GM18502 (cell line): ENCODE results near the gene ALG8.
"Not testable (repeated sequence)": the region's sequence is repeated elsewhere in the genome, so short reads cannot be mapped to it uniquely, and the experiment has no call there.

Experiments used
- ATAC-seq: cut with Tn5 transposase; IDR thresholded peaks from one replicate; pipeline ENCODE4 v1.9.1; 2021; ENCODE audit warnings: mild to moderate bottlenecking; ENCODE audit not compliant: unreplicated experiment, poor library complexity

ALG8 gene

DNA sequence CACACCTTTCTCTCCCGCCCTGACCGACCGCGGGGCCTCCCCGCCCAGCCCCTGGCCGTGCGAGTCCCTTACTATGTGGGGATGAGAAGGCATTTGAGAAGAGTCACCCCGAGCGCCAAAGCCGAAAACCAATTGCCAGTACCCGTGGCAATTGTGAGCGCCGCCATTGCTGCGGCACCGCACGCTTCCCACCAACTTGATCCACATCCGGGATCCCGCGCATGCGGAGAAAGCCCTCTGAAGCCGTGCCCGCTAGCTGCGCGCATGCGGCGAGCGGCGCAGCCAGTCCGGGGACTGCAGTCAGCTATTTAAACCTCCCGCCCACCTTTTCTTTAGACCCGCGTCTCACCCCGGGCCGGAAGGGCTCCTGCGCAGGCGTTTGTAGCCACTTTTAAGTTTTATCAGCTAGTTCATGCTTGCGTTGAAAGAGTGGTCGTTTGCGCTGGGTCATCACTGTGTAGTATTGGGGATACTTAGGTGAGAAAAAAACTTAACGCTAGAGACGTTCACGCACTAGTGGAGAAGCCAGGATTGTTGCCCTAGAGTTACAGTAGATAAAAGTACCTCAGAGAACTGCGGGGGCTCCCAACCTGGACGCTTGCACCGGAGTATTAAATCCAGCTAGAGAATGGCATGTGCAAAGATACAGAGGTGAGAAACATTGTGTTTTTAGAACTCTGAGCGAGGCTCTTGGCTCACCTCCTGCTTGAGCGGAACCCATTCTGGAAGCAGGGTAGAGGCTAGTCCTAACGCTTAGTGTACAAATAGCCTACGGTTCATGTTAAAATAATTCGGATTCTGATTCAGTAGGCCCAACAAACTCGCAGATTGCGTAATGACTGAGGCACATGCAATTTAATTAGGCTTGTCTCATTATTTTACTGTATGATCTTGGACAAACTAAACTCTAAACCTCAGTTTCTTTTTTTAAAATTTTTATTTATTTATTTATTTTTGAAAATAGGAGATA lies at the start of gene ALG8:
Gene ALG8 (minus strand): TSS at position 205 of the 970 bp plus-strand sequence. CDS start 38 bp downstream, at position 167.
- ATAC-seq, result peak; percentile 93

DNA sequence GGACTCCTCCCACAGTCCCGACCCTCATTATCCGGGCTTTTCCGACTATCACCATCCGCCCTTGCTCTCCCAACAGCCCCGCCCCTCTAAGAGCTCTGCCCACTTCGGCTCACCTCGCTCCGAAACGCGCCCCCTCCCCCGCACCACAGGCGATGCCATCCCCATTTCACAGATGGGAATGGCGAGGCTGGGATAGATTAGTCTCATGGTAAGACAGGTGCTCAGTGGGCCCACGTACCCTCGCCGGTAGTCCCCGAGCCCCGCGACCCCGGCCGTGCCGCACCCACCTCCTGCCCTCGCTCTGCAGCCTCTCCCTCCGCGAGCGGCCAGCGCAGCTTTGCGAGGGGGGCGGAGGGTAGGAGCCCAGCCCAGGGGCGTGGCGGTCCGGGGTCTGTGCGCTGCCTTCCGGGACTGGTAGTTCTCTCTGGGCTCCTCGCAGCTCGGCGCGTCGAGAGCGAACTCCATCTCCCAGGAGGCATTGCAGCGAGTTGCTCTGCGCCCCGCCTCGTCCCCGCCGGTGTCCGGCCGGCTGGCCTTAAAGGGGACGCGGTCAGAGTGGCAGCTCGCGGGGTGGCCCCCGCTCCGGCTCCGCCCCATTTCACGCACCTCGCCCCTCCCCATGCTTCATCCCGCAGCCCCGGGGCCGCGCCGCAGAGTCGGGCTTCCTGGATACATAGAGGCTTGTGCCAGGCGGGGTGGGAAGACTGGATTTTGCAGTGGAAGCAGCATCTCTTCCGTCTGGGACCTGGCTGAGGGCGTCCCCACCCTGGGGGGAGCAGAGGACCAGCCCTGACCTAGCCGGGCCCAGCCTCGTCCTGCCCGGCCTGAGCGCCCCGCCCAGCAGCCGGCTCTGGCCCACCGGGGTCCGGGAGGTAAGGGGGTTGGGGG lies 49.1 kb upstream of the ALG8 start, which contains the start of the genes KCTD21 and USP35:
Gene KCTD21 (minus strand): TSS at position 341 of the 888 bp plus-strand sequence. CDS start 14,072 bp downstream, outside the sequence.
Gene USP35 (plus strand): TSS at position 634 of the 888 bp plus-strand sequence. CDS start 7,327 bp downstream, outside the sequence.
- ATAC-seq, result peak; percentile 98

DNA sequence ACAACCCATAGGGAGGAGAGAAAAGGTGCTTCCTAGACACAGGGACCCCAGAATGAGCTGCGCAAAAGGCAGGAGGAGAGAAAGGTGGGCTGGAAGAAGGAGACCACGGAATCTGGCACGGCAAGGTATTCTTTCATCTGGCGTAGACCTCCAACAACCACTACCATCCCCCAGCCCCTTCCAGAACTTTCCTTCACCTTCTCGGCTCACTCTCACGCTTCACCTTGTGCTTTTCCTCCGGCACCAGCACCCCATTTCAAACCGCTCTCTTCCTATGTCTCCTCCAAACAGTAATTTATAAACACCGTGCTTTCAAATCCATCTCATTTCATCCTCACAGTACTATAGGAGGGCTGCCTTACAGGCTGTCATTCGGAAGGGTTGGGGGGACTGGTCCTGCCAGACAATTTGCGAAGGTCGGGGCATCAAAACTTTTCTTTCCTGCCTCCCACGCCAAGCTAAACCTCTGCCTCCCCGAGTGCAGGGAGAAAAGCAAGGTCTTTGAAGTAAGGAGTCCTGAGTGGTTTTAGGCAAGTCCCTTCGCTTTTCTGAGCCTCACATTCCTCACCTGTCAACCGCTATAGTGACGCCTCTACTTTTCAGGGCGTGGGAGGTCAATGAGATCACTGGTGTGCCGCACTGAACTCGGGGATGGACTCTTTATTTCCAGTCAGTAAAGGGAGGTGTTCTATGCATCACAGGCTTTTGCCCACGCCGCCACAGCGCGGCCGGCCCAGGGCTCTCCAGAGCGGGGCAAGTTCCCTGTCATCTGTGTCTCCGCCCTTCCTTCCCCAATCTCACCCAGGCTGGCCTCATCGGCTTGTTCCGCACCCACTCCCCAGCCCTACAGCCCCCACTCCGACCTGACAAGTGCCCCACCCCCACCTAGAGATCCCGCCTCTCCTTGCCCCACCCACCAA lies 48.2 kb upstream of the ALG8 start:
- peak; percentile 28 for ATAC-seq

DNA sequence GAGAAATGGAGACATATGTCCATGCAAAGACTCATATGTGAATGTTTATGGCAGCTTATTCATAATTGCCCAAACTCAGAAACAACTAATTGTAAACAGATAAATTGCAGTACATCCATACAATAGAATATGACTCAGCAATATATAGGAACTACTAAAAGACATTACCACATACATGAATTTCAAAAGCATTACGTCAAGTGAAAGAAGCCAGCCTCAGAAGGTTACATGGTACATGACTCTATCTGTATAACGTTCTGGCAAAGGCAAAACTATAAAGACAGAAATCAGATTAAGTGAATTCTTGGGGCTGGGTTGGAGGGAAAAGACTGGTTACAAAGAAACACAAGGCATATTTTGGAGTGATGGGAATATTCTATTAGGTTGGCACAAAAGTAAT lies 41.8 kb upstream of the ALG8 start:
- ATAC-seq, result no peak

DNA sequence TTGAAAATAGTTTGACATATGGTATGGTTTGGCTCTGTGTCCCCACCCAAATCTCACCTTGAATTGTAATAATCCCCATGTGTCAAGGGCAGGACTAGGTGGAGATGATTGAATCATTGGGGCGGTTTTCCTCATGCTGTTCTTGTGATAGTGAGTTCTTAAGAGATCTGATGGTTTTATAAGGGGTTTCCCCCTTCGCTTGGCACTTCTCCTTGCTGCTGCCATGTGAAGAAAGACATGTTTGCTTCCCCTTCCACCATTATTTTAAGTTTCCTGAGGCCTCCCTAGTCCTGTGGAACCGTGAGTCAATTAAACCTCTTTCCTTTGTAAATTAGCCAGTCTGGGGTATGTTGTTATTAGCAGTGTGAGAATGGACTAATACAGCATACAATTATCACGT lies 41.3 kb upstream of the ALG8 start:
- ATAC-seq, result no peak

DNA sequence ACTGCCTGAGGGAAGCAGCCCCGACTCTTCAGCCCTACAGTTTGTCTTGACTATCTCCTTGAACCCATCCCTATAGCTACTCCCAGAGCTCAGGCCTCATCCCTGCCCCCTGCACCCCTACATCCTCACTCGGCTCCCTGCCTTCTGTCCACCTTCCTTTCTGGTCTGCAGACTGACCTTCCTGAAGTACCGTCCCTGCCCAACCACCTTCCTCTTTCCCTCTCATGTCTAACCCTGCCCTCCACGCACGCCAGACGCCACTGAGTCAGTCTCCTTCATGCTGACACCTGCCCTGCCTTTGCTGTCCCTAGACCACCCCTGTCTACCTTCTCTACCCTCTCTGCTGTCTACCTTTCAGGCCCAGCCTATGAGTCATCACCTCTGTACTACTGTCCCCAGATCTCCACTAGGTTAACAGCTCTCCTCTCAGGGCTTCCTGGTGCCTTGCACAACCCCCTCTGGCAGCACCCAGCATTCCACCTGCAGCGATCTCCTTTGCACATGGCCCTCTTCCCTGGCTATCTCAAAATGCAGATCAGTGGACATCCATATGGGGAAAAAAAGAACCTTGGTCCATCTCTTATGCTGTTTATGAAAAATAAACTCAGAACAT lies 40.1 kb upstream of the ALG8 start:
- ATAC-seq, result no peak

DNA sequence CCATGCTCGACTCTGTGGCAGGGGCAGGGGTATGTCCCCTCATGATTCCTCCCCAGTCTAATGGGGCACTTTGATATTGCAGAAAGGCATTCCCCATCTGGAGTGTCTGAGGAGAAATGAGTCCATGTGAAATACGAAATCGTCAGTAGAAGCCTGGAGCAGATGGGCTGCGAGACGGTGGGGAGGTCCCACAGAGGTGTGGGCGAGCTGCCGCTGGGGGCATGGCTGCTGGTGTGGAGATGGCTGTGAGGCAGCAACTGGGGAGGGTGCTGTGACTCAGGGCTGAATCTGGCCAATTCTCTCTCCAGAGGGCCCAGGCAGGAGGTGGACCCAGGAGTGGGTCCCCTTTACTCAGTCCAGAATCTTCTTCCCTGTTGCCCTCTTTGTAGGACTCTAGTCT lies 37.8 kb upstream of the ALG8 start:
- ATAC-seq, result no peak

DNA sequence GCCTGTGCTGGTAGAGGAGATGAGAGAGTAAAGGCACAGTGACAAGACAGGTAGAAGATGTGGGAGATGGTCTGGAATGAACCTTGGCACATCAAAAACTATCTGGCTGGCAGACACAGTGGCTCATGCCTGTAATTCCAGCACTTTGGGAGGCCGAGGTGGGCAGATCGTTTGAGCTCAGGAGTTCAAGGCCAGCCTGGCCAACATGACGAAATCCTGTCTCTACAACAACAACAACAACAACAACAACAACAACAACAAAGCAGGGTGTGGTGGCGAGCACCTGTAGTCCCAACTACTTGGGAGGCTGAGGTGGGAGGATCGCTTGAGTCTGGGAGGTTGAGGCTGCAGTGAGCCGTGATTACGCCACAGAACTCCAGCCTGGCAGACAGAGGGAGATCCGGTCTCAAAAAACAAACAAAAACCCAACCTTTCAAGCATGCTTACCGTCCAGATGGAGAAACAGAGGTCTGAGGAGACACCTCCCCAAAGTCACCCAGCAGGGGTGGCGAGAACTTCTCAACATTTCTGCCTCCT lies 37.2 kb upstream of the ALG8 start:
- ATAC-seq, result no peak

DNA sequence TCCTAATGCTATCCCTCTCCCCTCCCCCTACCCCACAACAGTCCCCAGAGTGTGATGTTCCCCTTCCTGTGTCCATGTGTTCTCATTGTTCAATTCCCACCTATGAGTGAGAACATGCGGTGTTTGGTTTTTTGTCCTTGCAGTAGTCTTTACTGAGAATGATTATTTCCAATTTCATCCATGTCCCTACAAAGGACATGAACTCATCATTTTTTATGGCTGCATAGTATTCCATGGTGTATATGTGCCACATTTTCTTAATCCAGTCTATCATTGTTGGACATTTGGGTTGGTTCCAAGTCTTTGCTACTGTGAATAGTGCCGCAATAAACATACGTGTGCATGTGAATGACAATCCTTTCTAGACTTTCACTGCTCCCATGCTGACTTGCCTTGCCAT lies 36.4 kb upstream of the ALG8 start:
- ATAC-seq, result not testable (repeated sequence)

DNA sequence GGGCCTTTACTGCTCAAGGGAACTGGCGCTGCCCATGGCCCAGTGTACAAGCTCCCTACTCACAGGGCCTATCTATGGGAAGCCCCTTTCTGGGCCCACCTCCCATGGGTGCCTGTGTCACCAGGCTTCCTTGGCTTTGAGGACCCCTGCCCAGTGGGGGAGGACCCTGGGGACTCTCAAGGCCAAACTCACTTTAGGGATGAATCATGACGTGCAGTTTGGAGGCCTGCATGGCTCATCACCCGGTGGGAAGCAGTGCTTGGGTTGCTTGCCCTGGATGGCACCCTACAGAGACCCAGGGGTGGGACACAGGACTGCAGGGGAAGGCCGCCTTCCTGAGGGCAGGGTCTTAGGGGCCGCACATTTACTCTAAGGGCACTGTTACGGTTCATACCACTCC lies 32.5 kb upstream of the ALG8 start:
- ATAC-seq, result no peak

DNA sequence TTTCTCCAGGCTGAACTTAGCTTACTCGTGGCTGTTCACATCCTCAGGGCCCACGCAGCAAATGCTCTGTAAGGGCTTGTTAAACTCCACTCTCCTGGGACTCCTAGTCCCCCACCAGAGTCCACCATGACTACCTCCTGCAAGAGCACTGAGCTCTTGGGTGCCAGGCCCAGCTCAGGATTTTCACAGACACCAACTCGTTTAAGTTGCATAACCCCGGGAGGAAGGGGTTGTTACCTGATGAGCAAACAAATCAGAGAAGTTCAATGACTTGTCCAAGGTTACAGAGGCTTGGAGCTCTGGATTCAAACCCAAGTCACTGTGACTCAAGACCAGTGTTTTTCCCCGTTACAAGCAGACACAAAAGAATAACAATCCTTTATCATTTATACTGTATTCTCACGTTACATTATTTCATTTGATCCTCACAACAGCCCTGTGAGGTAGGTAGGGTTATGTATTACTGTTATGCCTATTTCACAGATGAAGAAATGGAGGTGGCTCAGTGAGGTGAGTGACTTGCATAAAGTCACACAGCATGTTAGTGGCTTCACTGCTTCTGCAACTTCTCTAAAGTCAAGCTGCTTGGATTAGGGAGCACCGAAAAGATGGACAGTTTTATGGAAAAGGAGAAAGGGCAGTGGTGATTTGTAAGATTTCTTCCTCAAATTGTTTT lies 31.6 kb upstream of the ALG8 start:
- ATAC-seq, result no peak

DNA sequence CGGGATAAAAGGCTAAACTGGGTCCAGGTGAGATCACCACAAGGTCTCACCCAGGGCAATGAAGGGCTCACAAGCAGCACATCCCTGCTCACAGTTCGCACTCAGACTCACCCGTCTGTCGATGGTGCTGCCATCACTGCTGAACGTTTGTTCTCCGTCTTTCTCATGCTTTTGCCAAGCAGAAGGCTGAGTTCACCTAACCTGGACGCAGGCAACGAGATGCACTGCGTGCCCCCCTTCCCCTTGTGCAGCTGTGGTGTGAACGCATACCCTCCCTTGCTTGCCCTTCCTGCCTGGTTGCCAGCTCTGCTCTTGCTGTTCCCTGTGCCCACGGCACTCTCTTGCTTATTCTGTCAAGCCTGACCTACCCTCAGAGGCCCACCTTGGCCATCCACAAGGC lies 31.0 kb upstream of the ALG8 start:
- ATAC-seq, result no peak

DNA sequence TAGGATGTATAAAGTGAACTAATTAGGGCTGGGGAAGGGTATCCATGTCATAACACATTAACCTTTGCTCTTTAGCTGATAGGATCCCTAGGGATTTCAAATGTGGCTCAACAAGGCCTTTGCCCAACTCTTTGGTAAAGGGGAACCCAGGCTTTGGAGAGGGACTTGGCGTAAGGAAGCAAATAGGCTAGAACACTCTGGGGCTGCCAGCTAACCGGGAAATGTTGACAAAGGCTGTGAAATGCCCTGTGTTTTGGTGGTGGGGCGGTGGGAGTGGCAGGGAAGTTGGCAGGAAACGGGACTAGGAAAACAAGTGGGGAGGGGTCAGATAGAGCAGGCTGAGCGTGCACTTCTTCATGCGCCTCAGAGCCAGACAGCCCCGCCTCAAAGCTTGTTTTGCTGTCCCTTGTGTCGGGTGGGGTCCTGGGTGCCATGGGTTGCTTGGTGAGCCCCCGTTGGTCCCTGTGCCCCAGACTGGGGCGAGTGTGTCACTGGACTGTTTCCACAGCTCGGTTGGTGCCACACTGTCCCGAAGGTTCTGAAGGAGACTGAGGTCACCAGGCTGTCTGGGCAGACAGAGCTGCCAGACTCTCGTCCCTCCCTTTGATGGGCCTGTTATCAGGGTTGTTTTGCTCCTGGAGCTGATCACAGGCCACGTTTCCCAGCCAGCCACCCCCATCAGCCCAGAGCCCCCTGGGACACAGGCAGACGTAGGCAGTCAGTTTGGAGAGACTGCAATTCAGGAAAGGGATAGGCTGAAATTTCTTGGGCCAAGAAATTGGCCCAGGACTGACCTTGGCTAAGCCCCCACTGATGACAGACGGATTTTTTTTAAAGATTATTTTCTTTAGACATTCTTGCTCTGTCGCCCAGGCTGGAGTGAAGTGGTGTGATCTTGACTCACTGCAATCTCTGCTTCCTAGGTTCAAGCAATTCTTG lies 29.4 kb upstream of the ALG8 start:
- no peak for ATAC-seq

DNA sequence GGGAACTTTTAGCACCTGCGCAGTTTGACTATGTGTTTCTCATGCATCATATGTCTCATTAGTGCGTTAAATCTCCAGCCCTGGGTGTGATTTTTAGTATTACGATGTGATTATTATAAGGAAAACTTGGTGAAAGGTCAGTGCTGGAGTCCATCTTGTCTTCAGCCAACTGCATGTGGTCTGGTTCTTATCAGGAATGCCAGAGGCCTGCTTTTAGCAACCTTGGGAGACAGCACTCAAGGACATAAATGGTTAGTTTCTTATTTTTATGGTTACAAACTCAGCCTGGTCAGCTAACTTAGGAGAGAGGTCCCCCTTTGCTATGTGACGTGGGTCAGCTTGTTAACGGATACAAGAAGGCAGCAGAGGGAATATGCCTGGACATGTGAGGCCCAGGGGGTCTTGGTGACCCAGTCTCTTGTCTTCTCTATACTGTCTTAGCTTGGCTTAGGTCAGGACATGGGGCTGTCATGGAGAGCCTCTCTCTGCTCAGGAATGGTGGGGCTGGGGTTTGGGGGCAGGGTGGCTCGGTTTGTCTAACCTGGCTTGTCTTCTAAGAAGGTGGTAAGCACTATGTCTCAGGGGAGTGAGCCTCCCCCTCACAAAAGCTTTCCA lies 27.5 kb upstream of the ALG8 start:
- ATAC-seq, result no peak

DNA sequence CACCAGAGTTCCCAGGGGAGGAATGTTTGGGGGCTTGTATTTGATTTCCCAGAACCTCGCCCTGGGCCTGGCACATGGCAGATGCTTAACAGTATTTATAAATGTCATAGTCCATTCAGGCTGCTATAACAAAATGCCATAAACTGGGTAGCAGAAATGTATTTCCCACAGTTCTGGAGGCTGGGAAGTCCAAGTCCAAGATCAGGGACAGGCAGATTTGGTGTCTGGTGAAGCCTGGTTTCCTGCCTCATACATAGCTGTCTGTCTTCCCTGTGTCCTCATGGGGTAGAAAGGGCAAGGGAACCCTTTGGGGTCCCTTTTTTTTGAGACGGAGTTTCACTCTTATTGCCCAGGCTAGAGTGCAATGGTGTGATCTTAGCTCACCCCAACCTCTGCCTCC lies 25.0 kb upstream of the ALG8 start:
- ATAC-seq, result no peak

DNA sequence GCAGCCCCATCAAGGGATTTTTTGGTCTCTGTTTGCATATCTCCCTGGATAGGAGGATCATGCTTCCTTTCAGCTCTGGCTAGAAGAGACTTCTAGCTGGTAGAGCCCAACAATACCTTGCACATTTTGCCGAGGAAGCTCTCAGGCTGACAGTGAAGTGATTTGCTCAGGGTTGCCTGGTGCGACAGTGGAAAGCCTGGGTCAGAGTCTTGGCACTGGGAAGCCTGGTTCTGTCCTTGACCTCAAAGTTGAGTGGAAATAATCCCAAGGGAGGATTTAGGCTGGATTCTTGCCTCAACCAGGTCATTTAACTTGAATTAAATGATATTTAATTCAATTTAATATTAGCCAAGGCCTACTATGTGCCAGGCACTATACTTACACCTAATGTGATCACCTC lies 24.4 kb upstream of the ALG8 start:
- no peak for ATAC-seq

DNA sequence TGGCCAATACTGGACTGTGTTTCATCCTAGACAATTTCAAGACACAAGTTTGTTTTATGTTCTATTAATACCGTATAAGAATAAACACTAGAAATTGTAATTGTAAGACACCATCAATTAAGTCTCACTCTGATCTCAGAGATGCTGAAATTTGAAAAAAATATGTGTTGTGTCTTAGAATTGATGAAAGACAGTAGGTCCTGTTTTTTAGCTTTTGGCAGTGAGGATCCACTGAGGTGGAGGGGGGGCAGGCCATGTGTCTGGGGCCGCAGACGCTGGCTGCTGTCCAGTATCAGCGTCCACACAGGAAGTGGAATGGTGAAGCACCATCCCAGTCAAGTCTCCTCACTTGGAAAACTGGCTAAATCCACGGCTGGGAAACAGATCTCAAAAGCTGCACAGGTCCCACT lies 22.5 kb upstream of the ALG8 start:
- no peak for ATAC-seq
